GM12801 (cell line): ENCODE measurements around the gene SHBG.

Experiments
- TF ChIP-seq, protein P1 (sequence below): IDR thresholded peaks from one replicate; pipeline ENCODE4 v1.5.1; 2011; ENCODE audit warnings: control low read depth; ENCODE audit not compliant: insufficient read length; ENCODE audit errors: extremely low read depth

SHBG gene

DNA sequence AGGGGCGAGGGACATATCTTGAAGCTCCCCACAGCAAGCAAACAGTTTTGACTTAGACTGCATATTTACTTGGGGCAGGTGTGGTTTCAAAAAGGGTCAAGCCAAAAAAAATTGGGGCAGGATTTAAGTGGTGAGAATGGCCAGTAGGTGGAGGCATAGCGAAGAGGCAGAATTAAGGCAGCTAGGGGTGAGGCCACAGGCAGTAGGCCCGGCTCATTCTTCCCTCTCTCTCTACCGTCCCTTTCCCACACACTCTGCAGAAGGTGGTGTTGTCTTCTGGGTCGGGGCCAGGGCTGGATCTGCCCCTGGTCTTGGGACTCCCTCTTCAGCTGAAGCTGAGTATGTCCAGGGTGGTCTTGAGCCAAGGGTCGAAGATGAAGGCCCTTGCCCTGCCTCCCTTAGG, 2.6 kb downstream of the SHBG start:
- TF ChIP-seq, protein P1, sequence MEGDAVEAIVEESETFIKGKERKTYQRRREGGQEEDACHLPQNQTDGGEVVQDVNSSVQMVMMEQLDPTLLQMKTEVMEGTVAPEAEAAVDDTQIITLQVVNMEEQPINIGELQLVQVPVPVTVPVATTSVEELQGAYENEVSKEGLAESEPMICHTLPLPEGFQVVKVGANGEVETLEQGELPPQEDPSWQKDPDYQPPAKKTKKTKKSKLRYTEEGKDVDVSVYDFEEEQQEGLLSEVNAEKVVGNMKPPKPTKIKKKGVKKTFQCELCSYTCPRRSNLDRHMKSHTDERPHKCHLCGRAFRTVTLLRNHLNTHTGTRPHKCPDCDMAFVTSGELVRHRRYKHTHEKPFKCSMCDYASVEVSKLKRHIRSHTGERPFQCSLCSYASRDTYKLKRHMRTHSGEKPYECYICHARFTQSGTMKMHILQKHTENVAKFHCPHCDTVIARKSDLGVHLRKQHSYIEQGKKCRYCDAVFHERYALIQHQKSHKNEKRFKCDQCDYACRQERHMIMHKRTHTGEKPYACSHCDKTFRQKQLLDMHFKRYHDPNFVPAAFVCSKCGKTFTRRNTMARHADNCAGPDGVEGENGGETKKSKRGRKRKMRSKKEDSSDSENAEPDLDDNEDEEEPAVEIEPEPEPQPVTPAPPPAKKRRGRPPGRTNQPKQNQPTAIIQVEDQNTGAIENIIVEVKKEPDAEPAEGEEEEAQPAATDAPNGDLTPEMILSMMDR: no peak

DNA sequence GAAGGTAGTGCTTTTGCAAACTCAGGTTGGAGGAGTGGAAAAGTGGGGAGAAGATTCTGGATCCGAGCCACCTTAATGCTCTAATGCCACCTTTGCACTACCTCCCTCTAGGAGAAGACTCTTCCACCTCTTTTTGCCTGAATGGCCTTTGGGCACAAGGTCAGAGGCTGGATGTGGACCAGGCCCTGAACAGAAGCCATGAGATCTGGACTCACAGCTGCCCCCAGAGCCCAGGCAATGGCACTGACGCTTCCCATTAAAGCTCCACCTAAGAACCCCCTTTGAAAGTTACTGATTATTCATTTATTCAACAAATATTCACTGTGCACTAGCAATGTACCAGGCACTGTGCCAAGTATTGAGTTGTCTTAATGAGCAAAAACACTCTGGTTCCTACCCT, 3.2 kb downstream of the SHBG start:
- TF ChIP-seq, protein P1: no peak

DNA sequence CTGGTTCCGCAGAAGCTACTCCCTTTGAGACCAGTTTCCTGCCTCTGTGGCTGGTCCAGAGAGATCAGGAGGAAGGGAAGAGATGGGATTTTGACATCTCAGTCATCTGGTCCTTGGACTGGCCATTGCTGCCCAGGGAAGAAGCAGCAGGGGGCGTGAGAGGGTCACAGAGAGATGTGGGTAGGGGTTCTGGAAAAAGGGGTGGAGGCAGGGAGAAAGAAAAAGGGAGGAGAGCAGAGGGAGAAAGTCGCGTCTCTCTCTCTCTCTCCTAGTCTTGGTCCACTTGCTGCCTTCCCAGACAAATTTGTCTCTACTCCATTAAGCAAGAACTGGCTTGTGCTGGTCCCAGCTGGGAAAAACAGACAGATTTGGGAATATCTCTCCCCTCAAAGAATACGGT, 4.4 kb downstream of the SHBG start:
- TF ChIP-seq, protein P1: no peak

DNA sequence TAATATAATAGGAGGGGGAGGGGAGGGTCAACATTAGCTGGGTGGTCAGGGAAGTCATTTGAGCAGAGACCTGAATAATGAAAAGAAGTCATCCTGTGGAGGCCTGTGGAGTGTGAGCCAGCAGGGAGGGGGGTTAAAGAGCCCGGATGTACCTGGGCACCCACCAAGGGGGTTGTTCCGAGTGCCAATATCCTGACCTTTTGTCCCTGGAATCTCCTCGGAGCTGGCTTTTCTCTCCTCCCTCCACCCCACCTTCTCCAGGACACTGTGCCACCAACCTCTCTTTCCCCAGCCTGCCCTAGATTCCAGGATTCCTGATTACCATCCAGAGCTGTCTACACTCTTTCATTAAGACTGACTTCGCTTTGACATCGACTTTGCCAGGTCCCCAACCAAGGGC, 6.2 kb downstream of the SHBG start:
- TF ChIP-seq, protein P1: no peak

DNA sequence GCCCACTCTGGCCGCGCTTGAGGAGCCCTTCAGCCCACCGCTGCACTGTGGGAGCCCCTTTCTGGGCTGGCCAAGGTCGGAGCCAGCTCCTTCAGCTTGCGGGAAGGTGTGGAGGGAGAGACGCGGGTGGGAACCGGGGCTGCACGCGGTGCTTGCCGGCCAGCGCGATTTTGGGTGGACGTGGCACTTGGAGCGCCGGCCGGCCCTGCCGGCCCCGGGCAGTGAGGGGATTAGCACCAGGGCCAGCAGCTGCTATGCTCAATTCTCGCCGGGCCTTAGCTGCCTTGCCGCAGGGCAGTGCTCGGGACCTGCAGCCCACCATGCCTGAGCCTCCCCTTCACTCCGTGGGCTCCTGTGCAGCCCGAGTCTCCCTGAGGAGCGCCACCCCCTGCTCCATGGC, 10.8 kb downstream of the SHBG start:
- TF ChIP-seq, protein P1: no peak

DNA sequence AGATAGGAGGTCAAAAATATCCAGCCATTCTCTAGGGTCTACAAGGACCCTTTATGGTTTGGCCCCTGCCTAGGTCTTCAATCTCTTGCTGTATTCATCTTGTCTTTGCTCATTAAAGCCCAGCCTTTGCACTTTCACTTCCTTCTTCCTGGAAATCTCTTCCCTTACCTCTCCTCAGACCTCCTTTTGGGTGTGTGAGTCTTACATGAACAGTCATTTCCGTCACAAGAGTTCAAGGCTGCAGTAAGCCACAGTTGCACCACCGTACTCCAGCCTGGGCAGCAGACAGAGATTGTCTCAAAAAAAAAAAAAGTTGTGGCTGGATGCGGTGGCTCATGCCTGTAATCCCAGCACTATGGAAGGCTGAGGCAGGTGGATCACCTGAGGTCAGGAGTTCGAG, 14.8 kb downstream of the SHBG start:
- TF ChIP-seq, protein P1: no peak

DNA sequence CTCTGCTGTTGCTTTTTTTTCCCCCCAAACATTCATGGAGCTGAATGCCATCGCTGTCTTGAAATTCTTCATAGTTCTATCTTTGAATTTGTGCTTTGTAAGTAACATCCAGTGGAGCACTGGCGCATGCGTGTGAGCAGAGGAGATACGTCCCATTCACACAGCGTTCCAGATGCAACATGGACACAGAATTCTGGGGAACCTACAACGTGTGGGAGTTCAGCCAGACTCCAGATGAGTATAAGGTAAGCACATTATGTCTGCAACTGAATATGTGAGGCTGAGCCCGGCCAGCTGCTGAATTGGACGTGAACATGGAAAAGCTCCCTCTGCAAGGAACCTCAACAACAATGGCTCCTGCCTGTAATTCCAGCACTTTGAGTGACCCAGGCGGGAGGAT, 16.5 kb downstream of the SHBG start:
- TF ChIP-seq, protein P1: no peak

DNA sequence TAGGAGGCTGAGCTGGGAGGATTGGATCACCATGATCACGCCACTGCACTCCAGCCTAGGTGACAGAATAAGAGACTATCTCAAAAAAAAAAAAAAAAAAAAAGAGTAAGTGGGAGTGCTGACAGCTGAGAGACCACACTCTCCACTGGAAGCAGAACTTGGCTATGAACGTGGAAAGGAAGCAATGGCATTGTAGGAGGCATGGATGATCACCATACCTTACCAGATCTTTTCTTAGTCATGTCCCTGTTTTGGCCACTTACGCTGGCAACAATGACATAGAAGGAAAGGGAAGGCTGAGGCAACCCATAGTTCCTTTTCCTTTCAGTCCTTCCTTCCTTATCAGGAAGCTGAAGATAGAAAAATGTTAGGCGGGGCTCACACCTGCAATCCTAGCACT, 17.1 kb downstream of the SHBG start:
- TF ChIP-seq, protein P1: no peak
